ENCODE measurements around the gene SYNM.

DNA sequence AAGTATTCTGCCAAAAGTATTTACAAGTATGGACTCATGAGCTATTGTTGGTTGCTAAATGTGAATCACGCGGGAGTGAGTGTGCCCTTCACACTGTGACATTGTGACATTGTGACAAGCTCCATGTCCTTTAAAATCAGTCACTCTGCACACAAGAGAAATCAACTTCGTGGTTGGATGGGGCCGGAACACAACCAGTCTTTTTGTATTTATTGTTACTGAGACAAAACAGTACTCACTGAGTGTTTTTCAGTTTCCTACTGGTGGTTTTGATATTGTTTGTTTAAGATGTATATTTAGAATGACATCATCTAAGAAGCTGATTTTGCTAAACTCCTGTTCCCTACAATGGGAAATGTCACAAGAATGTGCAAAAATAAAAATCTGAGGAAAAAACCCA lies 30.3 kb downstream of the SYNM start:
- TF ChIP-seq, protein P1, sequence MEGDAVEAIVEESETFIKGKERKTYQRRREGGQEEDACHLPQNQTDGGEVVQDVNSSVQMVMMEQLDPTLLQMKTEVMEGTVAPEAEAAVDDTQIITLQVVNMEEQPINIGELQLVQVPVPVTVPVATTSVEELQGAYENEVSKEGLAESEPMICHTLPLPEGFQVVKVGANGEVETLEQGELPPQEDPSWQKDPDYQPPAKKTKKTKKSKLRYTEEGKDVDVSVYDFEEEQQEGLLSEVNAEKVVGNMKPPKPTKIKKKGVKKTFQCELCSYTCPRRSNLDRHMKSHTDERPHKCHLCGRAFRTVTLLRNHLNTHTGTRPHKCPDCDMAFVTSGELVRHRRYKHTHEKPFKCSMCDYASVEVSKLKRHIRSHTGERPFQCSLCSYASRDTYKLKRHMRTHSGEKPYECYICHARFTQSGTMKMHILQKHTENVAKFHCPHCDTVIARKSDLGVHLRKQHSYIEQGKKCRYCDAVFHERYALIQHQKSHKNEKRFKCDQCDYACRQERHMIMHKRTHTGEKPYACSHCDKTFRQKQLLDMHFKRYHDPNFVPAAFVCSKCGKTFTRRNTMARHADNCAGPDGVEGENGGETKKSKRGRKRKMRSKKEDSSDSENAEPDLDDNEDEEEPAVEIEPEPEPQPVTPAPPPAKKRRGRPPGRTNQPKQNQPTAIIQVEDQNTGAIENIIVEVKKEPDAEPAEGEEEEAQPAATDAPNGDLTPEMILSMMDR (IDR thresholded peaks at IDR 0.05) = no peak
- TF ChIP-seq POLR2A (IDR thresholded peaks at IDR 0.05) = no peak

All from body of pancreas (tissue), 4 donors.